Tibial artery (tissue), 4 donors: ENCODE data around the gene SNAI1.
"Not testable (repeated sequence)": the region's sequence is repeated elsewhere in the genome, so short reads cannot be mapped to it uniquely, and the experiment has no call there.

ENCODE experiments used
- DNase-seq, 2 donors: peaks; one replicate each; pipeline ENCODE4 v3.0.0-alpha.2; 2019
- H3K27ac ChIP-seq, 2 donors: fragments of 200-600 bp; sonication (generic) in 1 of 2; 1 replicate in 1 of 2; 2 replicates in 1 of 2; pipeline ENCODE4 v1.5.1; 2018 to 2019; ENCODE audit warnings: mild to moderate bottlenecking in 1 of 2
- H3K27me3 ChIP-seq, 2 donors: fragments of 200-600 bp; sonication (generic) in 1 of 2; one replicate each; pipeline versions ENCODE4 v1.5.1 to v1.6.0; 2016 to 2019
- H3K36me3 ChIP-seq, 3 donors: fragments of 200-600 bp; sonication (generic) in 2 of 3; one replicate each; pipeline ENCODE4 v1.5.1; 2016 to 2019; ENCODE audit warnings: mild to moderate bottlenecking in 2 of 3
- H3K4me1 ChIP-seq, 4 donors: fragments of 200-600 bp; sonication (generic) in 2 of 4; 1 replicate in 3 of 4; 2 replicates in 1 of 4; pipeline ENCODE4 v1.5.1; 2016 to 2019
- H3K4me3 ChIP-seq, 2 donors: fragments of 200-600 bp; sonication (generic) in 1 of 2; 1 replicate in 1 of 2; 2 replicates in 1 of 2; pipeline ENCODE4 v1.5.1; 2018 to 2019; ENCODE audit warnings: mild to moderate bottlenecking in 2 of 2
- H3K9me3 ChIP-seq, 3 donors: fragments of 200-600 bp; sonication (generic) in 1 of 3; one replicate each; pipeline ENCODE4 v1.5.1; 2016 to 2019
- intact Hi-C: fragments of 100-400 bp; cut with DNase I; formaldehyde crosslinking; loops from one replicate; pipeline ENCODE4 v1.15.0; 2023; ENCODE audit warnings: low total_unique reads
- TF ChIP-seq, protein P1 (sequence below), 2 experiments: fragments of 200-600 bp in 1 of 2; fragments of 450-650 bp in 1 of 2; IDR thresholded peaks; one replicate each; pipeline ENCODE4 v1.5.1; 2017 to 2019; ENCODE audit warnings: antibody characterized with exemption in 2 of 2, mild to moderate bottlenecking in 1 of 2, moderate library complexity in 1 of 2

The SNAI1 gene

DNA sequence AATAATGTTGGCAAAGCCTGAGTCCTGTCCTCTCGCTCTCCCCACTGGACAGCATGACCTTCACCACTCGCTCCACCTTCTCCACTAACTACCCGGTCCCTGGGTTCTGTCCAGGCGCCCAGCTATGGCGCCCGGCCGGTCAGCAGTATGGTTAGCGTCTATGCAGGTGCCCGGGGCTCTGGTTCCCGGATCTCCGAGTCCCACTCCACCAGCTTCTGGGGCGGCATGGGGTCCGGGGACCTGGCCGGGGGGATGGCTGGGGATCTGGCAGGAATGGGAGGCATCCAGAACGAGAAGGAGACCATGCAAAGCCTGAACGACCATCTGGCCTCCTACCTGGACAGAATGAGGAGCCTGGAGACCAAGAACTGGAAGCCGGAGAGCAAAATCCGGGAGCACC, 26.1 kb upstream of the SNAI1 start:
- H3K27ac ChIP-seq: no peak overlapping the region
- no peak overlapping the region for H3K4me3 ChIP-seq
- H3K9me3 ChIP-seq: no peaks in the 10 kb centered on the region
- H3K27me3 ChIP-seq: no peaks in the 10 kb centered on the region
- TF ChIP-seq, protein P1, sequence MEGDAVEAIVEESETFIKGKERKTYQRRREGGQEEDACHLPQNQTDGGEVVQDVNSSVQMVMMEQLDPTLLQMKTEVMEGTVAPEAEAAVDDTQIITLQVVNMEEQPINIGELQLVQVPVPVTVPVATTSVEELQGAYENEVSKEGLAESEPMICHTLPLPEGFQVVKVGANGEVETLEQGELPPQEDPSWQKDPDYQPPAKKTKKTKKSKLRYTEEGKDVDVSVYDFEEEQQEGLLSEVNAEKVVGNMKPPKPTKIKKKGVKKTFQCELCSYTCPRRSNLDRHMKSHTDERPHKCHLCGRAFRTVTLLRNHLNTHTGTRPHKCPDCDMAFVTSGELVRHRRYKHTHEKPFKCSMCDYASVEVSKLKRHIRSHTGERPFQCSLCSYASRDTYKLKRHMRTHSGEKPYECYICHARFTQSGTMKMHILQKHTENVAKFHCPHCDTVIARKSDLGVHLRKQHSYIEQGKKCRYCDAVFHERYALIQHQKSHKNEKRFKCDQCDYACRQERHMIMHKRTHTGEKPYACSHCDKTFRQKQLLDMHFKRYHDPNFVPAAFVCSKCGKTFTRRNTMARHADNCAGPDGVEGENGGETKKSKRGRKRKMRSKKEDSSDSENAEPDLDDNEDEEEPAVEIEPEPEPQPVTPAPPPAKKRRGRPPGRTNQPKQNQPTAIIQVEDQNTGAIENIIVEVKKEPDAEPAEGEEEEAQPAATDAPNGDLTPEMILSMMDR (IDR thresholded peaks at IDR 0.05): no peak
- H3K36me3 ChIP-seq: peaks cover 34 to 87% (median 66%) of the 10 kb centered on the region in 3 donors
- DNase-seq: no peak
- no peaks in the 10 kb centered on the region for H3K4me1 ChIP-seq
- intact Hi-C loops: no loop called here

DNA sequence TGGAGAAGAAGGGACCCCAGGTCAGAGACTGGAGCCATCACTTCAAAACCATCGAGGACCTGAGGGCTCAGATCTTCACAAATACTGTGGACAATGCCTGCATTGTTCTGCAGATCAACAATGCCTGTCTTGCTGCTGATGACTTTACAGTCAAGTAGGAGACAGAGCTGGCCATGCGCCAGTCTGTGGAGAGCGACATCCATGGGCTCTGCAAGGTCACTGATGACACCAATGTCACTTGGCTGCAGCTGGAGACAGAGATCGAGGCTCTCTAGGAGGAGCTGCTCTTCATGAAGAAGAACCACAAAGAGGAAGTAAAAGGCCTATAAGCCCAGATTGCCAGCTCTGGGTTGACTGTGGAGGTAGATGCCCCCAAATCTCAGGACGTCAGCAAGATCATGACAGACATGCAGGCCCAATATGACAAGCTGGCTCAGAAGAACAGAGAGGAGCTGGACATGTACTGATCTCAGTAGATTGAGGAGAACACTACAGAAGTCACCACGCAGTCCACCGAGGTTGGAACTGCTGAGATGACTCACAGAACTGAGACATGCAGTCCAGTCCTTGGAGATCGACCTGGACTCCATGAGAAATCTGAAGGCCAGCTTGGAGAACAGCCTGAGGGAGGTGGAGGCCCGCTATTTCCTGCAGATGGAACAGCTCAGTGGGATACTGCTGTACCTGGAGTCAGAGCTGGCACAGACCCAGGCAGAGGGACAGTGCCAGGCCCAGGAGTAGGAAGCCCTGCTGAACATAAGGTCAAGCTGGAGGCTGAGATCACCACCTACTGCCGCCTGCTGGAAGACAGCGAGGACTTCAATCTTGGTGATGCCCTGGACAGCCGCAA, 25.5 kb upstream of the SNAI1 start:
- H3K27ac ChIP-seq, intact Hi-C loops, DNase-seq, H3K4me1 ChIP-seq, H3K4me3 ChIP-seq, H3K9me3 ChIP-seq, H3K27me3 ChIP-seq: not testable (repeated sequence)
- H3K36me3 ChIP-seq: peaks cover 28 to 81% (median 62%) of the 10 kb centered on the region in 3 donors

DNA sequence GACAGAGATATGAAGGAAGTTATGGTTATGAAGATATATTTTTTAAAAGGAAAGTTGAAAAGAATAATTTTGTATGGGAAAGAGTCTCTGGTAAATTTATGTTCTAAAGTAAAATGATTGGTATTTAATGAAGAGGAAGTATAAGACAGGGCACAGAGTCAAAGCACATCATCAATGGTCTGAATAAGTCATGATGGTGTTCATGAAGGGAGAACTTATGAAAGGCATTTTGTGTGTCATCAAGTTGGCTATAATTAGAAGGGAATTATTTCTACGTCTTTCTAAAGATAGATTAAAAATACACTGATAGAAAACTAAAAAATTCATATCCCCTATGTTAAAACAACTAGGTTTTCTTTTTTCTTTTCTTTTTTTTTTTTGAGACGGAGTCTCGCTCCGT, 21.4 kb upstream of the SNAI1 start:
- TF ChIP-seq, protein P1 (IDR thresholded peaks at IDR 0.05): no peak
- H3K36me3 ChIP-seq: peaks cover 12 to 59% (median 26%) of the 10 kb centered on the region in 3 donors
- intact Hi-C loops: no loop called here

DNA sequence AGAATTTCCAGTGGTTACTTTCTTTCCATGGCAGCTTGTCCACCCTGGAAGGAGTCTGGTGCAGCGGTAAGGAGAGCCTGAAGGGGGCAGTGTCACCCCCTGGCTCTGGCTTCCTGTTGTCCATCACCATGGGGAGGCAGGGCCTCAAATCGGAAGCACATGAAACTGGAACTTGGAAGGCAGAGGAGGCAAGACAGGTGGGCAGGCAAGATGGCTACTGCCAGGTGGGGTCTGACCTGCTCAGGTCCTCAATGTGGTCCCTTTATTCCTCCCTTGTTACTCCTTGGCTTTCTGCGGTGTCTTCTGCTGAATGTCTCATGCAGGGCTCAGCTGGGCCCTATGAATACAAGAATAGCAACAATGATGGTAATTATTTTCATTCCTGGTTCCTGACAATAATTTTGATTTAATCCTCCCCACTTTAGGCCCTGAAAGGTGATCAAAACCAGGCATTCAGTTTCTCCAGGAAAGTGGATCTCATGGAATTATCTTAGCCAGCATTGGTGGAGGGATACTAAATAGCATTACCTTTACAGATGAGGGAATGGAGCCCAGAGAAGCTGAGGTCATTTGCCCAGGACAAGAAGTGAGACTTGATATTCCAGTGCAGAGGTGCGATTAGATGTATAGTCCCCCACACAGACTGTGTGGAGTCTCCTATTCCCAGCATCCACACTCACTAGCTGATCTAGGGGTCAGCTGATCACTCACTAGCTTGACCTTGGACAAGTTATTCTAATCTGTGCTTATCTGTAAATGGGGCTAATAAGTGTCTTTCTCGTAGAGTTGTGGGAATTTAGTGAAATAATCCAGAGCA, 17.6 kb upstream of the SNAI1 start:
- Histone ChIP-seq H3K36me3 (peaks cover 4 to 22% (median 5%) of the 10 kb centered on the region in 3 donors), H3K9me3 (no peaks in the 10 kb centered on the region), H3K4me3 (no peak overlapping the region), H3K27me3 (no peaks in the 10 kb centered on the region), H3K27ac (no peak overlapping the region), H3K4me1 (no peaks in the 10 kb centered on the region)
- TF ChIP-seq, protein P1 (IDR thresholded peaks at IDR 0.05): peak in 1 of 2 experiments; percentile 19
- DNase-seq: no peak
- intact Hi-C loops: no loop called here

More for the DNA sequence above, 21.4 kb upstream of the SNAI1 start:
- Histone ChIP-seq H3K4me3 (no peak overlapping the region), H3K9me3 (no peaks in the 10 kb centered on the region), H3K27ac (no peak overlapping the region), H3K4me1 (no peaks in the 10 kb centered on the region), H3K27me3 (no peaks in the 10 kb centered on the region)
- DNase-seq: no peak

DNA sequence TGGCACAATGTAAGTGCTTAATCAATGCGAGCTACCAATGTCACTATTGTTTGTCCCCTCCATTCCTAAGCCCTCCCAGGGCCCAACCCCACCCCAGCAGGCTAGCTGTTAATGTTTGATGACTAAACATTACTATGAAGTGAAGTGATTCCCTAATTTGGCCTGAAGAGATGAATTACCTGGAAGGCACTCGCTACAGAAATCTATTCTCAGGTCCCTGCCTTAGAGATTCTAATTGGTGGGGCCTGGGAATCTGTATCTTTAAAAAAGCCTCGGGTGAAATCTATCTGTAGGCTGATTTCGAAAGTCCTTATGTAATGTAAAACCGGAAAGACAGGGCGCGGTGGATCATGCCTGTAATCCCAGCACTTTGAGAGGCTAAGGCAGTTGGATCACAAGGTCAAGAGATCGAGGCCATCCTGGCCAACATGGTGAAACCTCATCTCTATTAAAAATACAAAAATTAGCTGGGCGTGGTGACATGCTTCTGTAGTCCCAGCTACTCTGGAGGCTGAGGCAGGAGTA, 16.9 kb upstream of the SNAI1 start:
- no peak for DNase-seq
- Histone ChIP-seq H3K27ac (no peak overlapping the region), H3K4me1 (no peaks in the 10 kb centered on the region), H3K4me3 (no peak overlapping the region), H3K36me3 (peaks cover 4 to 20% (median 5%) of the 10 kb centered on the region in 3 donors), H3K9me3 (no peaks in the 10 kb centered on the region), H3K27me3 (no peaks in the 10 kb centered on the region)
- intact Hi-C loops: no loop called here
- TF ChIP-seq, protein P1 (IDR thresholded peaks at IDR 0.05): no peak
